ENCODE data around the gene CLK1. TPM values are rescaled to one million over a fixed set of nuclear protein-coding genes. Genes with fewer than 3 reads are reported as not detected.

The CLK1 gene
- total and polyA plus RNA-seq, 2 of the 13 experiments (the other 11 are each of a cell fraction or from before 2014, with no cell fraction given): 66.6 to 101 TPM

GRCh38 chr2:200843993-200844948 is 20.2 kb downstream of the CLK1 start (continued):
- TF ChIP-seq NRL (CRISPR knock-in tag; IDR thresholded peaks at IDR 0.05; ENCODE audit: borderline replicate concordance) (peak; percentile 95), ZNF292 (CRISPR knock-in tag; IDR thresholded peaks at IDR 0.05; ENCODE audit: borderline replicate concordance, low read depth) (peak; percentile 97), ISX (CRISPR knock-in tag; conservative IDR thresholded peaks at IDR 0.05) (no peak; the same call in 1 of the 2 replicates), ARHGAP35 (CRISPR knock-in tag; IDR thresholded peaks at IDR 0.05; ENCODE audit: borderline replicate concordance) (peak; percentile 22; the same call in 1 of the 2 replicates), CREBL2 (CRISPR knock-in tag; IDR thresholded peaks at IDR 0.05; ENCODE audit: borderline replicate concordance) (peak; percentile 78; the same call in 1 of the 2 replicates), DR1 (CRISPR knock-in tag; IDR thresholded peaks at IDR 0.05) (peak; percentile 63; the same call in 1 of the 2 replicates), ZNF274 (CRISPR knock-in tag; IDR thresholded peaks at IDR 0.05) (peak; percentile 93), ZNF547 (CRISPR knock-in tag; IDR thresholded peaks at IDR 0.05) (0 out of 2 replicates have a peak, but pooled peaks have one; percentile 37), SNAPC4 (CRISPR knock-in tag; IDR thresholded peaks at IDR 0.05) (0 out of 2 replicates have a peak, but pooled peaks have one; percentile 51), ZNF275 (CRISPR knock-in tag; IDR thresholded peaks at IDR 0.05; ENCODE audit: borderline replicate concordance) (0 out of 2 replicates have a peak, but pooled peaks have one; percentile 68), ZNF891 (CRISPR knock-in tag; IDR thresholded peaks at IDR 0.05) (peak; percentile 71), HNRNPL (IDR thresholded peaks at IDR 0.05; ENCODE audit: low read depth, low read length) (peak; percentile 92), ZNF317 (CRISPR knock-in tag; IDR thresholded peaks at IDR 0.05) (0 out of 2 replicates have a peak, but pooled peaks have one; percentile 31), RXRB (CRISPR knock-in tag; IDR thresholded peaks at IDR 0.05; ENCODE audit: borderline replicate concordance) (peak; percentile 62; the same call in 1 of the 2 replicates), ZNF546 (CRISPR knock-in tag; conservative IDR thresholded peaks at IDR 0.05) (peak; percentile 72), SRY (CRISPR knock-in tag; IDR thresholded peaks at IDR 0.05) (peak; percentile 37; the same call in 1 of the 2 replicates), ZNF598 (CRISPR knock-in tag; IDR thresholded peaks at IDR 0.05; ENCODE audit: borderline replicate concordance) (peak; percentile 89; the same call in 1 of the 2 replicates), JUN (CRISPR knock-in tag; IDR thresholded peaks at IDR 0.05) (no peak), PBX2 (CRISPR knock-in tag; IDR thresholded peaks at IDR 0.05) (peak; percentile 26; the same call in 1 of the 2 replicates), ATF7-NPFF (CRISPR knock-in tag; IDR thresholded peaks at IDR 0.05; ENCODE audit: low read depth) (no peak), STAG1 (CRISPR knock-in tag; IDR thresholded peaks at IDR 0.05) (no peak)
